Measurements from ENCODE around the gene SNX27. TPM values are rescaled to one million over a fixed set of nuclear protein-coding genes. Genes with fewer than 3 reads are reported as not detected.

The SNX27 gene
- polyA plus RNA-seq, 1 experiment = 23.8 TPM

DNA sequence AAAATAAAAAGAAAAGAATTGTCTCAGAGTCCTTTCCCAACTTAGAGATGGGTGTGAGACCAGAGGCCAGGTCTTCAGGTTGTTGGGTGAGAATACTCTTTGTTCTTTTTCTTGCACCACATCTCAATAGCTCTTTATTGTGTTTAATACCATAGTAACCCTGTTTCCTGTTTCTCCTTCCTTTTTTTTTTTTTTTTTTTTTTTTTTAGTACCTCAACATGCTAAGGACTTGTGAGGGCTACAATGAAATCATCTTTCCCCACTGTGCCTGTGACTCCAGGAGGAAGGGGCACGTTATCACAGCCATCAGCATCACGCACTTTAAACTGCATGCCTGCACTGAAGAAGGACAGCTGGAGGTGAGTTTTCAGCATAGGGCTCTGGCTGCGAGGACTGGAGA, 80.4 kb downstream of the SNX27 start:
- CTCF ChIA-PET = interaction anchor here (0.6 to 1.7 kb wide), 12 partner anchors 8 to 244 kb away, joined by 3 to 8 read pairs (median 4); no protein-coding TSS in a partner anchor

GRCh38 chr1:151693057-151693651, 81.3 kb downstream of the SNX27 start:
- no peak overlapping the region for H3K27ac ChIP-seq (ENCODE audit: low read depth, low read length)
- POLR2A ChIA-PET = no interaction called here
- no peak for DNase-seq (ENCODE audit: low read depth, low spot score)
- H3K27me3 ChIP-seq (ENCODE audit: control insufficient read depth, insufficient read depth, low read length) = no peaks in the 10 kb centered on the region
- peak; percentile 82 for TF ChIP-seq CTCF (IDR thresholded peaks at IDR 0.05; ENCODE audit: low read depth, low read length)
- no peaks in the 10 kb centered on the region for H3K9me3 ChIP-seq (ENCODE audit: control insufficient read depth, insufficient read depth, low read length)
- CTCF ChIA-PET = interaction anchor here (0.5 to 2.4 kb wide), 24 partner anchors 9 to 308 kb away, joined by 3 to 21 read pairs (median 4); no protein-coding TSS in a partner anchor
- H3K4me3 ChIP-seq (ENCODE audit: low read depth, low read length) = no peak overlapping the region

More for the DNA sequence above, 80.4 kb downstream of the SNX27 start:
- POLR2A ChIA-PET = interaction anchor here (0.6 kb wide), 1 partner anchor 157 kb away, joined by 7 read pairs; no protein-coding TSS in a partner anchor
- H3K9me3 ChIP-seq (ENCODE audit: control insufficient read depth, insufficient read depth, low read length) = no peaks in the 10 kb centered on the region
- H3K27me3 ChIP-seq (ENCODE audit: control insufficient read depth, insufficient read depth, low read length) = no peaks in the 10 kb centered on the region
- H3K4me3 ChIP-seq (ENCODE audit: low read depth, low read length) = no peak overlapping the region
- no peak for DNase-seq (ENCODE audit: low read depth, low spot score)
- H3K27ac ChIP-seq (ENCODE audit: low read depth, low read length) = no peak overlapping the region
- TF ChIP-seq CTCF (IDR thresholded peaks at IDR 0.05; ENCODE audit: low read depth, low read length) = no peak

GRCh38 chr1:151701515-151701914, 89.7 kb downstream of the SNX27 start:
- H3K27me3 ChIP-seq (ENCODE audit: control insufficient read depth, insufficient read depth, low read length) = no peaks in the 10 kb centered on the region
- no peaks in the 10 kb centered on the region; the same call in 1 of the 2 replicates for H3K9me3 ChIP-seq (ENCODE audit: control insufficient read depth, insufficient read depth, low read length)
- no peak overlapping the region for H3K27ac ChIP-seq (ENCODE audit: low read depth, low read length)
- no peak for DNase-seq (ENCODE audit: low read depth, low spot score)
- TF ChIP-seq CTCF (IDR thresholded peaks at IDR 0.05; ENCODE audit: low read depth, low read length) = no peak
- H3K4me3 ChIP-seq (ENCODE audit: low read depth, low read length) = no peak overlapping the region
- ChIA-PET POLR2A (interaction anchor here (0.7 kb wide), 1 partner anchor 11 kb away, joined by 3 read pairs; no protein-coding TSS in a partner anchor), CTCF (no interaction called here)

- DNase-seq (ENCODE audit: low read depth, low spot score) = no peak
- ChIA-PET POLR2A (no interaction called here), CTCF (no interaction called here)
- TF ChIP-seq CTCF (IDR thresholded peaks at IDR 0.05; ENCODE audit: low read depth, low read length) = no peak
- H3K4me3 ChIP-seq (ENCODE audit: low read depth, low read length) = no peak overlapping the region
- no peak overlapping the region for H3K27ac ChIP-seq (ENCODE audit: low read depth, low read length)
- no peaks in the 10 kb centered on the region for H3K27me3 ChIP-seq (ENCODE audit: control insufficient read depth, insufficient read depth, low read length)
- no peaks in the 10 kb centered on the region; the same call in 1 of the 2 replicates for H3K9me3 ChIP-seq (ENCODE audit: control insufficient read depth, insufficient read depth, low read length)
Measured at GRCh38 chr1:151702936-151703335, 91.1 kb downstream of the SNX27 start.

DNA sequence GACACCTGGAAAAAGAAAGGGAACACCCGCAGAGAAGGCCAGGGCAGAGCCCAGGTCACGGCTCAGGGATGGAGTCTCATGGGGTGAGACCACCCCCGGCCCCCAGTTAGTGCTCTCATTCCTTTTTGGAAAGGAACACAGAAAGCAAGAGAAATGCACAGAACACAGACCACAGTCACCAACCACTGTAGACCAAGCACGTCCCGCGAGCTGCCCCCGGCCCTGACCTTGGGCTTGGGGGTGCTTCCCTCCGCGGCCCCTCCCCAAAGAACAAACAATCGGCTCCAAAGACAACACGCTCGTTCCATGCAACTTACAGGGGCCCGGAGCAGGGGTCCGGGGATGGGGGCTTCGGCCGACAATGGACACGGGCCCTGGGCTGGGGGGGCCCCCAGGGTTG, 92.0 kb downstream of the SNX27 start:
- no peaks in the 10 kb centered on the region; the same call in 1 of the 2 replicates for H3K9me3 ChIP-seq (ENCODE audit: control insufficient read depth, insufficient read depth, low read length)
- ChIA-PET POLR2A (no interaction called here), CTCF (no interaction called here)
- TF ChIP-seq CTCF (IDR thresholded peaks at IDR 0.05; ENCODE audit: low read depth, low read length) = no peak
- H3K4me3 ChIP-seq (ENCODE audit: low read depth, low read length) = no peak overlapping the region
- no peaks in the 10 kb centered on the region for H3K27me3 ChIP-seq (ENCODE audit: control insufficient read depth, insufficient read depth, low read length)
- DNase-seq (ENCODE audit: low read depth, low spot score) = no peak
- no peak overlapping the region for H3K27ac ChIP-seq (ENCODE audit: low read depth, low read length)

All from AG04450 (cell line).